GM23338 (cell line): ENCODE results near the gene RAPGEF4.

ENCODE experiments used
- CREB1 ChIP-seq: fragments of 250-450 bp; sonication (Bioruptor Pico); IDR thresholded peaks from 2 replicates; pipeline ENCODE4 v1.5.0; 2020; ENCODE audit warnings: low read depth, mild to moderate bottlenecking, moderate library complexity
- EZH2 ChIP-seq: fragments of 200-600 bp; sonication (generic); IDR thresholded peaks from one replicate; pipeline ENCODE4 v1.8.0; 2017; ENCODE audit warnings: antibody characterized with exemption, mild to moderate bottlenecking, low read depth; ENCODE audit not compliant: unreplicated experiment
- EZH2phosphoT487 ChIP-seq: fragments of 200-600 bp; sonication (generic); IDR thresholded peaks from one replicate; pipeline ENCODE4 v1.8.1; 2018; ENCODE audit warnings: antibody characterized with exemption; ENCODE audit not compliant: unreplicated experiment
- NANOG ChIP-seq: IDR thresholded peaks from 2 replicates; pipeline ENCODE4 v1.6.1; 2016; ENCODE audit warnings: antibody characterized with exemption, borderline replicate concordance
- POLR2AphosphoS5 ChIP-seq: IDR thresholded peaks from 2 replicates; pipeline ENCODE4 v1.6.1; 2016; ENCODE audit warnings: antibody characterized with exemption, low read depth
- REST ChIP-seq: IDR thresholded peaks from one replicate; pipeline ENCODE4 v1.6.1; 2018; ENCODE audit warnings: antibody characterized with exemption; ENCODE audit not compliant: unreplicated experiment
- ZNF114 ChIP-seq: fragments of 250-450 bp; sonication (Bioruptor Pico); IDR thresholded peaks from 2 replicates; pipeline ENCODE4 v1.5.0; 2020; ENCODE audit warnings: mild to moderate bottlenecking, moderate library complexity
- ZNF331 ChIP-seq: fragments of 250-450 bp; sonication (Bioruptor Pico); IDR thresholded peaks from 2 replicates; pipeline ENCODE4 v1.5.0; 2020; ENCODE audit warnings: low read depth, mild to moderate bottlenecking, moderate library complexity
- TF ChIP-seq, protein P1 (sequence below), 2 experiments: fragments of 200-600 bp in 1 of 2; sonication (generic) in 1 of 2; conservative IDR thresholded peaks; 2 replicates each; pipeline versions ENCODE4 v1.5.1 to v1.6.1; 2016 to 2017; ENCODE audit warnings: antibody characterized with exemption in 2 of 2, low read depth in 2 of 2, mild to moderate bottlenecking in 2 of 2, moderate library complexity in 1 of 2

DNA sequence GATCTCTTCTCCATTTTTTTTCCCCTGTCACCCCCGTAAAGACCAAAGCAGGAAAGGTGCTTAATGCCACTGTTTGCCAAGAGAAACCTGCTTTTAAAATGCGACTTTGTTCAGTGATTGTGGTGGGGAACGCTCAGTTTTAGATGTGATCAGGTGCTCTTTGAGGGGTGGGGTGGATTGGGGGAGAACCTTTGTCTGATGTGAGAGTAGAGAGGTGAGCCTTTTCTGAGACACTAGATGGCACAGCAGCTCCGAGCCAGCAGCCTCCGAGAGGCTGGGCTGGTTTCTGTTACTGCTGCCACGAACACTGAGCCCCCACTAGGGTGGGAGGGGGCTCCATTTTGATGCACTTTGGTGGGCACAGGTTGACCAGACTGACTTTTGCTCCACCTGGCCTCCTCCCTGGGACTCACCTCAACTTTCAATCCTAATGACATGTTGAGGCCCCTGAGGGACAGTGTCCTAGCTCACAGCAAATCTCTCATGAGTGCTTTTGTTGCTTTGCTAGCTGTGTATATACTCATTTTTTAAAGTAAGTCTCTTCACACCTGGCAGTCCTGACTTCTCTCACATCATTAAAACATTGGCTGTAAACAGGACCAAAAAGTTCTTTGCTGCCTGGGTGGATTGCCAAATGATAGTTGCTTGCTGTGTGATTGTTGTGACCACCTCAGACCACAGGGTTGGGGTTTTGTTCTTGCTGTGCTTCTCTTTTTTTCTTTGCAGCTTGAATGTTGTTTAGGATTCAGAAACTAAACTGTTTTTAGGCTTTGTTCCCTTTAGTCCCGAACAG lies 241.8 kb downstream of the RAPGEF4 start:
- TF ChIP-seq, protein P1, sequence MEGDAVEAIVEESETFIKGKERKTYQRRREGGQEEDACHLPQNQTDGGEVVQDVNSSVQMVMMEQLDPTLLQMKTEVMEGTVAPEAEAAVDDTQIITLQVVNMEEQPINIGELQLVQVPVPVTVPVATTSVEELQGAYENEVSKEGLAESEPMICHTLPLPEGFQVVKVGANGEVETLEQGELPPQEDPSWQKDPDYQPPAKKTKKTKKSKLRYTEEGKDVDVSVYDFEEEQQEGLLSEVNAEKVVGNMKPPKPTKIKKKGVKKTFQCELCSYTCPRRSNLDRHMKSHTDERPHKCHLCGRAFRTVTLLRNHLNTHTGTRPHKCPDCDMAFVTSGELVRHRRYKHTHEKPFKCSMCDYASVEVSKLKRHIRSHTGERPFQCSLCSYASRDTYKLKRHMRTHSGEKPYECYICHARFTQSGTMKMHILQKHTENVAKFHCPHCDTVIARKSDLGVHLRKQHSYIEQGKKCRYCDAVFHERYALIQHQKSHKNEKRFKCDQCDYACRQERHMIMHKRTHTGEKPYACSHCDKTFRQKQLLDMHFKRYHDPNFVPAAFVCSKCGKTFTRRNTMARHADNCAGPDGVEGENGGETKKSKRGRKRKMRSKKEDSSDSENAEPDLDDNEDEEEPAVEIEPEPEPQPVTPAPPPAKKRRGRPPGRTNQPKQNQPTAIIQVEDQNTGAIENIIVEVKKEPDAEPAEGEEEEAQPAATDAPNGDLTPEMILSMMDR (conservative IDR thresholded peaks at IDR 0.05; ENCODE audit: low read depth in 2 of 2): peak; percentile 20 to 65; a peak in 3 of 4 replicates
- TF ChIP-seq EZH2phosphoT487 (no peak), CREB1 (CRISPR knock-in tag) (no peak), EZH2 (no peak), POLR2AphosphoS5 (no peak), ZNF331 (no peak), REST (no peak), ZNF114 (no peak), NANOG (no peak)
